Measurements from ENCODE around the gene SNAI3.
A peak's percentile ranks its signal among the peaks of the same experiment; 100 is the strongest.

The SNAI3 gene

GRCh38 chr16:88694221-88695087, 8.1 kb upstream of the SNAI3 start:
- Mint-ChIP-seq H3K27ac (no peak overlapping the region), H3K4me1 (peaks cover 34% of the 10 kb centered on the region), H3K36me3 (ENCODE audit: low read depth) (no peaks in the 10 kb centered on the region), H3K27me3 (no peaks in the 10 kb centered on the region), H3K9me3 (no peaks in the 10 kb centered on the region), H3K4me3 (no peak overlapping the region)
- no peak for ATAC-seq
- DNase-seq, result no peak

GRCh38 chr16:88693420-88694177, 7.3 kb upstream of the SNAI3 start:
- Mint-ChIP-seq H3K4me3 (no peak overlapping the region), H3K27ac (no peak overlapping the region), H3K9me3 (no peaks in the 10 kb centered on the region), H3K4me1 (peaks cover 34% of the 10 kb centered on the region), H3K36me3 (ENCODE audit: low read depth) (no peaks in the 10 kb centered on the region), H3K27me3 (no peaks in the 10 kb centered on the region)
- DNase-seq (no peak), ATAC-seq (no peak)

- Mint-ChIP-seq H3K4me1 (peaks cover 31% of the 10 kb centered on the region), H3K9me3 (no peaks in the 10 kb centered on the region), H3K27ac (no peak overlapping the region), H3K36me3 (ENCODE audit: low read depth) (no peaks in the 10 kb centered on the region), H3K4me3 (no peak overlapping the region), H3K27me3 (no peaks in the 10 kb centered on the region)
- no peak for ATAC-seq
- no peak for DNase-seq
Measured at GRCh38 chr16:88692861-88693260, 6.6 kb upstream of the SNAI3 start.

GRCh38 chr16:88691924-88692560, 5.7 kb upstream of the SNAI3 start:
- H3K4me3 Mint-ChIP-seq, result no peak overlapping the region
- no peaks in the 10 kb centered on the region for H3K9me3 Mint-ChIP-seq
- H3K4me1 Mint-ChIP-seq, result peaks cover 26% of the 10 kb centered on the region
- DNase-seq, result peak; percentile 24
- H3K27ac Mint-ChIP-seq, result peak overlapping the region; percentile 59
- no peaks in the 10 kb centered on the region for H3K36me3 Mint-ChIP-seq (ENCODE audit: low read depth)
- ATAC-seq, result peak; percentile 10
- no peaks in the 10 kb centered on the region for H3K27me3 Mint-ChIP-seq

- H3K9me3 Mint-ChIP-seq, result no peaks in the 10 kb centered on the region
- peak overlapping the region; percentile 63 for H3K27ac Mint-ChIP-seq
Measured at GRCh38 chr16:88691129-88691813, 5.0 kb upstream of the SNAI3 start.

GRCh38 chr16:88690341-88691128, 4.2 kb upstream of the SNAI3 start:
- DNase-seq (no peak), ATAC-seq (no peak)
- Mint-ChIP-seq H3K27ac (peak overlapping the region; percentile 63), H3K4me1 (peaks cover 29% of the 10 kb centered on the region), H3K27me3 (no peaks in the 10 kb centered on the region), H3K9me3 (no peaks in the 10 kb centered on the region), H3K36me3 (ENCODE audit: low read depth) (no peaks in the 10 kb centered on the region), H3K4me3 (no peak overlapping the region)

More at GRCh38 chr16:88691129-88691813, 5.0 kb upstream of the SNAI3 start:
- Mint-ChIP-seq H3K27me3 (no peaks in the 10 kb centered on the region), H3K4me1 (peaks cover 28% of the 10 kb centered on the region), H3K4me3 (no peak overlapping the region), H3K36me3 (ENCODE audit: low read depth) (no peaks in the 10 kb centered on the region)
- ATAC-seq (no peak), DNase-seq (no peak)

- no peak overlapping the region for H3K27ac Mint-ChIP-seq
- no peaks in the 10 kb centered on the region for H3K36me3 Mint-ChIP-seq (ENCODE audit: low read depth)
- H3K4me1 Mint-ChIP-seq, result peaks cover 44% of the 10 kb centered on the region
- H3K4me3 Mint-ChIP-seq, result no peak overlapping the region
- ATAC-seq (no peak), DNase-seq (no peak)
- H3K27me3 Mint-ChIP-seq, result no peaks in the 10 kb centered on the region
- no peaks in the 10 kb centered on the region for H3K9me3 Mint-ChIP-seq
Measured at GRCh38 chr16:88688013-88688778, 1.9 kb upstream of the SNAI3 start.

- no peaks in the 10 kb centered on the region for H3K36me3 Mint-ChIP-seq (ENCODE audit: low read depth)
- no peaks in the 10 kb centered on the region for H3K9me3 Mint-ChIP-seq
- H3K4me1 Mint-ChIP-seq, result peaks cover 42% of the 10 kb centered on the region
- H3K27ac Mint-ChIP-seq, result no peak overlapping the region
- DNase-seq (no peak), ATAC-seq (no peak)
- no peaks in the 10 kb centered on the region for H3K27me3 Mint-ChIP-seq
- H3K4me3 Mint-ChIP-seq, result no peak overlapping the region
Measured at GRCh38 chr16:88687676-88688012, 1.3 kb upstream of the SNAI3 start.

- Mint-ChIP-seq H3K4me1 (peaks cover 41% of the 10 kb centered on the region), H3K4me3 (no peak overlapping the region), H3K27me3 (no peaks in the 10 kb centered on the region), H3K27ac (no peak overlapping the region), H3K9me3 (no peaks in the 10 kb centered on the region), H3K36me3 (ENCODE audit: low read depth) (no peaks in the 10 kb centered on the region)
- DNase-seq, result no peak
- no peak for ATAC-seq
Measured at GRCh38 chr16:88687254-88687576, 908 bp upstream of the SNAI3 start.

- peak; percentile 45 for DNase-seq
- Mint-ChIP-seq H3K9me3 (no peaks in the 10 kb centered on the region), H3K4me3 (peak overlapping the region; percentile 68), H3K27me3 (no peaks in the 10 kb centered on the region), H3K27ac (no peak overlapping the region), H3K4me1 (peaks cover 42% of the 10 kb centered on the region), H3K36me3 (ENCODE audit: low read depth) (no peaks in the 10 kb centered on the region)
- ATAC-seq, result peak; percentile 12
Measured at GRCh38 chr16:88686062-88686438, 257 bp downstream of the SNAI3 start.

GRCh38 chr16:88685156-88686061, 898 bp downstream of the SNAI3 start:
- Mint-ChIP-seq H3K27ac (no peak overlapping the region), H3K4me1 (peaks cover 40% of the 10 kb centered on the region), H3K9me3 (no peaks in the 10 kb centered on the region), H3K36me3 (ENCODE audit: low read depth) (no peaks in the 10 kb centered on the region), H3K4me3 (peak overlapping the region; percentile 68), H3K27me3 (no peaks in the 10 kb centered on the region)
- ATAC-seq (peak; percentile 13), DNase-seq (peak; percentile 77)

GRCh38 chr16:88684569-88685155, 1.6 kb downstream of the SNAI3 start:
- Mint-ChIP-seq H3K4me3 (peak overlapping the region; percentile 68), H3K36me3 (ENCODE audit: low read depth) (no peaks in the 10 kb centered on the region), H3K27ac (no peak overlapping the region), H3K9me3 (no peaks in the 10 kb centered on the region), H3K4me1 (peaks cover 39% of the 10 kb centered on the region), H3K27me3 (no peaks in the 10 kb centered on the region)
- no peak for ATAC-seq
- no peak for DNase-seq
